Esophagus mucosa (tissue), 1 donor: Measurements from ENCODE around the gene TPSD1. TPM values are rescaled to one million over a fixed set of nuclear protein-coding genes. Genes with fewer than 3 reads are reported as not detected.
"Not testable (repeated sequence)": the region's sequence is repeated elsewhere in the genome, so short reads cannot be mapped to it uniquely, and the experiment has no call there.

Source experiments
- ATAC-seq: fragments of 200-7000 bp; cut with Tn5 transposase; one replicate; pipeline ENCODE4 v1.9.1; 2020
- total RNA-seq: library from RNA; stranded (reverse); gene quantifications from one replicate; pipeline ENCODE4 v1.2.4, GENCODE V29; 2023
- donor health status: DM: yes; HTN: yes; CAD: no.

TPSD1 gene
- total RNA-seq, 1 donor from 2014 or later, result not detected

GRCh38 chr16:1263591-1264344 is 7.9 kb downstream of the TPSD1 start:
- no peak for ATAC-seq

GRCh38 chr16:1264345-1265089 is 8.6 kb downstream of the TPSD1 start:
- no peak for ATAC-seq

- no peak for ATAC-seq
Measured at GRCh38 chr16:1265090-1265630, 9.3 kb downstream of the TPSD1 start.

GRCh38 chr16:1265826-1266225 is 10.0 kb downstream of the TPSD1 start:
- no peak for ATAC-seq

- ATAC-seq, result not testable (repeated sequence)
Measured at GRCh38 chr16:1269418-1269817, 13.5 kb downstream of the TPSD1 start.

- ATAC-seq, result no peak
Measured at GRCh38 chr16:1271380-1271723, 15.5 kb downstream of the TPSD1 start.

- ATAC-seq, result not testable (repeated sequence)
Measured at GRCh38 chr16:1271724-1272413, 16.0 kb downstream of the TPSD1 start.

- no peak for ATAC-seq
Measured at GRCh38 chr16:1272453-1273198, 16.8 kb downstream of the TPSD1 start.

- ATAC-seq, result no peak
Measured at GRCh38 chr16:1273816-1274215, 17.9 kb downstream of the TPSD1 start.

- ATAC-seq, result no peak
Measured at GRCh38 chr16:1274767-1275166, 18.9 kb downstream of the TPSD1 start.

- no peak for ATAC-seq
Measured at GRCh38 chr16:1275791-1276579, 20.1 kb downstream of the TPSD1 start.

GRCh38 chr16:1276580-1276878 is 20.7 kb downstream of the TPSD1 start:
- ATAC-seq, result no peak

- no peak for ATAC-seq
Measured at GRCh38 chr16:1277151-1277598, 21.3 kb downstream of the TPSD1 start.

GRCh38 chr16:1277617-1278282 is 21.9 kb downstream of the TPSD1 start:
- ATAC-seq, result no peak

GRCh38 chr16:1278477-1278876 is 22.6 kb downstream of the TPSD1 start:
- ATAC-seq, result no peak

- ATAC-seq, result no peak
Measured at GRCh38 chr16:1279081-1279944, 23.4 kb downstream of the TPSD1 start.

GRCh38 chr16:1279945-1280589 is 24.2 kb downstream of the TPSD1 start:
- ATAC-seq, result no peak

GRCh38 chr16:1280783-1281182 is 24.9 kb downstream of the TPSD1 start:
- no peak for ATAC-seq

GRCh38 chr16:1281517-1281916 is 25.6 kb downstream of the TPSD1 start:
- ATAC-seq, result no peak
